PC-3 (cell line): ENCODE data around the gene FFAR4.

Experiments
- EZH2 ChIP-seq: fragments of 300-600 bp; sonication (generic); IDR thresholded peaks from one replicate; pipeline ENCODE4 v1.6.1; 2017; ENCODE audit warnings: antibody characterized with exemption, mild to moderate bottlenecking, low read length; ENCODE audit not compliant: unreplicated experiment
- TF ChIP-seq, protein P1 (sequence below): fragments of 300-600 bp; sonication (generic); conservative IDR thresholded peaks from 2 replicates; pipeline ENCODE4 v1.5.1; 2017; ENCODE audit warnings: antibody characterized with exemption, low read depth, mild to moderate bottlenecking, low read length

DNA sequence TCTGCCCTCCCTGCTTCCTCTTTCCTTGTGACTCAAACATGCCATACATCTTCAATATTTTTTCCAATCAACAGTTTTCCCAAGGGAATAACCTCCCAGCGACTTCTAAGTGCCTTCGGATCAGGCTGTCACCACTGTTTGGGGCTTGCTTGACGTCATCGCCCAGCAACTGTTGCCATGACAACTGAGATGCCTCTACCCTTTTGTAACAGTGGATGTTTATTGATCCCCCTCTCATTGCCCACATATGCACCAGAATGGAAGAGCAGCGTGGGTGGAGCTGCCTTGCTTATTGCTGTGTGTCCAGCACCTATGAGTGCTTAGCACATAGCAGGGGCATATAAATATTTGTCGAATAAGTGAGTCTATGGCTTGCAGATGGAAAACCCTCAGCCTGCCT is 14.4 kb downstream of the FFAR4 start:
- TF ChIP-seq, protein P1, sequence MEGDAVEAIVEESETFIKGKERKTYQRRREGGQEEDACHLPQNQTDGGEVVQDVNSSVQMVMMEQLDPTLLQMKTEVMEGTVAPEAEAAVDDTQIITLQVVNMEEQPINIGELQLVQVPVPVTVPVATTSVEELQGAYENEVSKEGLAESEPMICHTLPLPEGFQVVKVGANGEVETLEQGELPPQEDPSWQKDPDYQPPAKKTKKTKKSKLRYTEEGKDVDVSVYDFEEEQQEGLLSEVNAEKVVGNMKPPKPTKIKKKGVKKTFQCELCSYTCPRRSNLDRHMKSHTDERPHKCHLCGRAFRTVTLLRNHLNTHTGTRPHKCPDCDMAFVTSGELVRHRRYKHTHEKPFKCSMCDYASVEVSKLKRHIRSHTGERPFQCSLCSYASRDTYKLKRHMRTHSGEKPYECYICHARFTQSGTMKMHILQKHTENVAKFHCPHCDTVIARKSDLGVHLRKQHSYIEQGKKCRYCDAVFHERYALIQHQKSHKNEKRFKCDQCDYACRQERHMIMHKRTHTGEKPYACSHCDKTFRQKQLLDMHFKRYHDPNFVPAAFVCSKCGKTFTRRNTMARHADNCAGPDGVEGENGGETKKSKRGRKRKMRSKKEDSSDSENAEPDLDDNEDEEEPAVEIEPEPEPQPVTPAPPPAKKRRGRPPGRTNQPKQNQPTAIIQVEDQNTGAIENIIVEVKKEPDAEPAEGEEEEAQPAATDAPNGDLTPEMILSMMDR, result no peak
- TF ChIP-seq EZH2, result no peak
